ENCODE data around the gene CYFIP2. TPM values are rescaled to one million over a fixed set of nuclear protein-coding genes. Genes with fewer than 3 reads are reported as not detected.

CYFIP2 gene
- total RNA-seq, 4 donors from 2014 or later = 4.2 to 10.3 (median 8.1) TPM

- TF ChIP-seq POLR2A (IDR thresholded peaks at IDR 0.05) = no peak
- TF ChIP-seq, protein P1, sequence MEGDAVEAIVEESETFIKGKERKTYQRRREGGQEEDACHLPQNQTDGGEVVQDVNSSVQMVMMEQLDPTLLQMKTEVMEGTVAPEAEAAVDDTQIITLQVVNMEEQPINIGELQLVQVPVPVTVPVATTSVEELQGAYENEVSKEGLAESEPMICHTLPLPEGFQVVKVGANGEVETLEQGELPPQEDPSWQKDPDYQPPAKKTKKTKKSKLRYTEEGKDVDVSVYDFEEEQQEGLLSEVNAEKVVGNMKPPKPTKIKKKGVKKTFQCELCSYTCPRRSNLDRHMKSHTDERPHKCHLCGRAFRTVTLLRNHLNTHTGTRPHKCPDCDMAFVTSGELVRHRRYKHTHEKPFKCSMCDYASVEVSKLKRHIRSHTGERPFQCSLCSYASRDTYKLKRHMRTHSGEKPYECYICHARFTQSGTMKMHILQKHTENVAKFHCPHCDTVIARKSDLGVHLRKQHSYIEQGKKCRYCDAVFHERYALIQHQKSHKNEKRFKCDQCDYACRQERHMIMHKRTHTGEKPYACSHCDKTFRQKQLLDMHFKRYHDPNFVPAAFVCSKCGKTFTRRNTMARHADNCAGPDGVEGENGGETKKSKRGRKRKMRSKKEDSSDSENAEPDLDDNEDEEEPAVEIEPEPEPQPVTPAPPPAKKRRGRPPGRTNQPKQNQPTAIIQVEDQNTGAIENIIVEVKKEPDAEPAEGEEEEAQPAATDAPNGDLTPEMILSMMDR (IDR thresholded peaks at IDR 0.05) = no peak
- H3K4me1 ChIP-seq = no peaks in the 10 kb centered on the region
- H3K4me3 ChIP-seq = no peak overlapping the region
- no peak overlapping the region for H3K27ac ChIP-seq
- no peaks in the 10 kb centered on the region for H3K9me3 ChIP-seq
- H3K36me3 ChIP-seq = no peaks in the 10 kb centered on the region
- DNase-seq = no peak
- intact Hi-C loops (cut with DNase I) = no loop called here
- H3K27me3 ChIP-seq = no peaks in the 10 kb centered on the region
Observed at GRCh38 chr5:157247267-157247666, 18.7 kb upstream of the CYFIP2 start.

DNA sequence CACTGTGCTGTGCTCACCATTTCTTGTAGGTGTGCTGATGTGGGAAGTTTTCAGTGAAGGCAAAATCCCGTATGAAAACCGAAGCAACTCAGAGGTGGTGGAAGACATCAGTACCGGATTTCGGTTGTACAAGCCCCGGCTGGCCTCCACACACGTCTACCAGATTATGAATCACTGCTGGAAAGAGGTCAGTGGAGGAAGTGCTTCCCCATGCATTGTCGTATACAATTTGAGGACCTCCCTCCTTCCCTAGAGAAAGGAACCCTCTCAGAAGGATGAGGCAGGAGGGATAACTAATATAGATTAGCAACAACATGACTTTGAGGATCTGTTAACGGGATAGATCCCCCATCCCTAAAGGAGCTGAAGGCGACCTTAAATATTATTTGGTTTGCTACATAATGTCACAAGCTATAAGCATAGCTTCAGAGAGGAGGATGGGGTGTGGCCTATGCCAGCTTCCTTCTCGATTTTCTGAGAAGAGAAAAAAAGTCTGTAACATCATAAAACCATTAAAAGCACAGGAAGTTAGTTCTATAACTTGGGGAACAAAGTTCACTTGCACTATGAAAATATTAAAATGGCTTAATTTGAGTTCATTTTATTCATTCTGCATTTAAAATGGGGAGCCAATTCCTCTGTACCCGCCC, 17.0 kb upstream of the CYFIP2 start:
- WGBS, 2 donors = 59 to 64% methylated on average over 9 to 11 of the region's 11 CpGs
- intact Hi-C loops (cut with DNase I) = no loop called here
- no peaks in the 10 kb centered on the region for H3K36me3 ChIP-seq
- peak overlapping the region in 1 of 4 donors; percentile 10 for H3K27ac ChIP-seq
- H3K4me3 ChIP-seq = no peak overlapping the region
- no peak for TF ChIP-seq POLR2A (IDR thresholded peaks at IDR 0.05)
- TF ChIP-seq, protein P1 (IDR thresholded peaks at IDR 0.05) = no peak
- H3K9me3 ChIP-seq = no peaks in the 10 kb centered on the region
- H3K27me3 ChIP-seq = no peaks in the 10 kb centered on the region
- no peaks in the 10 kb centered on the region for H3K4me1 ChIP-seq
- DNase-seq = no peak

GRCh38 chr5:157252711-157253465, 13.0 kb upstream of the CYFIP2 start:
- Histone ChIP-seq H3K9me3 (no peaks in the 10 kb centered on the region), H3K4me3 (no peak overlapping the region), H3K27me3 (peaks cover 0 to 7% (median 0%) of the 10 kb centered on the region in 4 donors), H3K27ac (peak overlapping the region in 1 of 4 donors; percentile 35), H3K4me1 (no peaks in the 10 kb centered on the region), H3K36me3 (no peaks in the 10 kb centered on the region)
- 39 to 48% methylated on average over 2 to 4 of the region's 4 CpGs for WGBS, 2 donors
- no peak for DNase-seq
- intact Hi-C loops (cut with DNase I) = no loop called here
- TF ChIP-seq, protein P1 (IDR thresholded peaks at IDR 0.05) = no peak
- no peak for TF ChIP-seq POLR2A (IDR thresholded peaks at IDR 0.05)

DNA sequence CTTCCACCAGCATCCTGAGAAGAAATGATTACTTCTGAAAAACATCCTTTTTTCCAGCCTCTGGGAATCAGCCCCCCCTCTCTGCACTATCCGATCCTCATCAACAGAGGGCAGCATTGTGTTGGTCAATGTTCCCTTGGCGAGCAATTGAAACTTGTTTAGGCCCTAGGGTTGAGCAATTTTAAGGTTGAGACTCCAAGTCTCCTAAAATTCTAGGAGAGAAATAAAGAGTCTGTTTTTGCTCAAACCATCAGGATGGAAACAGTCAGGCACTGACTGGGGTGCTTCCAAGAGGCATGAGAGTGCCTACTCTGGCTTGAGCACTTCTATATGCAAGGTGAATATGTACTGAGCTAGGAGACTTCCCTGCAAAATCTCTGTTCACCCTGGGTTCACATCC, 12.4 kb upstream of the CYFIP2 start:
- H3K9me3 ChIP-seq = no peaks in the 10 kb centered on the region
- no peak overlapping the region for H3K27ac ChIP-seq
- 0 to 6% methylated on average over 2 of the region's 2 CpGs for WGBS, 2 donors
- no peak for DNase-seq
- H3K27me3 ChIP-seq = peaks cover 0 to 7% (median 0%) of the 10 kb centered on the region in 4 donors
- no peaks in the 10 kb centered on the region for H3K36me3 ChIP-seq
- no peaks in the 10 kb centered on the region for H3K4me1 ChIP-seq
- intact Hi-C loops (cut with DNase I) = no loop called here
- TF ChIP-seq POLR2A (IDR thresholded peaks at IDR 0.05) = no peak
- TF ChIP-seq, protein P1 (IDR thresholded peaks at IDR 0.05) = peak; percentile 53 to 84 (median 76)
- no peak overlapping the region for H3K4me3 ChIP-seq

GRCh38 chr5:157258450-157258849, 7.5 kb upstream of the CYFIP2 start:
- Histone ChIP-seq H3K4me3 (no peak overlapping the region), H3K27ac (no peak overlapping the region), H3K27me3 (peaks cover 0 to 10% (median 0%) of the 10 kb centered on the region in 4 donors), H3K9me3 (no peaks in the 10 kb centered on the region), H3K36me3 (no peaks in the 10 kb centered on the region), H3K4me1 (no peaks in the 10 kb centered on the region)
- TF ChIP-seq, protein P1 (IDR thresholded peaks at IDR 0.05) = no peak
- TF ChIP-seq POLR2A (IDR thresholded peaks at IDR 0.05) = no peak
- intact Hi-C loops (cut with DNase I) = no loop called here
- 82 to 87% methylated on average over 6 of the region's 6 CpGs for WGBS, 2 donors
- no peak for DNase-seq

Data from esophagus squamous epithelium (tissue), 5 donors.